ENCODE data around the gene SLC37A4.
"Not testable (repeated sequence)": the region's sequence is repeated elsewhere in the genome, so short reads cannot be mapped to it uniquely, and the experiment has no call there.

GRCh38 chr11:119059128-119059527 is 28.5 kb upstream of the SLC37A4 start:
- not testable (repeated sequence) for TF ChIP-seq CTCF, POLR2A (IDR thresholded peaks at IDR 0.05)
